Testis (tissue), 5 donors: ENCODE data around the gene CMA1. TPM values are rescaled to one million over a fixed set of nuclear protein-coding genes. Genes with fewer than 3 reads are reported as not detected.
"Not testable (repeated sequence)": the region's sequence is repeated elsewhere in the genome, so short reads cannot be mapped to it uniquely, and the experiment has no call there.

Source experiments
- DNase-seq: peaks from one replicate; pipeline ENCODE4 v3.0.0-alpha.2; 2019
- H3K27ac ChIP-seq, 2 donors: fragments of 200-600 bp; sonication (generic); one replicate each; pipeline ENCODE4 v1.5.1; 2019
- H3K27me3 ChIP-seq: fragments of 200-600 bp; sonication (generic); one replicate; pipeline ENCODE4 v1.5.1; 2019
- H3K36me3 ChIP-seq: fragments of 200-600 bp; sonication (generic); one replicate; pipeline ENCODE4 v1.5.1; 2017; ENCODE audit warnings: low read depth; ENCODE audit errors: missing control alignments
- H3K4me1 ChIP-seq: fragments of 200-600 bp; sonication (generic); one replicate; pipeline ENCODE4 v1.5.1; 2019
- H3K4me3 ChIP-seq, 2 donors: fragments of 200-600 bp; sonication (generic); one replicate each; pipeline ENCODE4 v1.5.1; 2017 to 2019
- H3K9me3 ChIP-seq: fragments of 200-600 bp; sonication (generic); one replicate; pipeline ENCODE4 v1.5.1; 2017
- POLR2A ChIP-seq: fragments of 450-650 bp; IDR thresholded peaks from one replicate; pipeline ENCODE4 v1.6.1; 2017; ENCODE audit warnings: antibody characterized with exemption, mild to moderate bottlenecking, moderate library complexity
- WGBS, 2 donors: methylation state at CpG; one replicate each; pipeline ENCODE4 v1.1.5; 2018; 5-methylcytosine and 5-hydroxymethylcytosine counted together
- intact Hi-C: fragments of 100-400 bp; cut with DNase I; formaldehyde crosslinking; loops from one replicate; pipeline ENCODE4 v1.15.1; 2023; ENCODE audit warnings: low total_unique reads
- long read RNA-seq, 2 donors: transcript quantifications; one replicate each; lab custom pipeline, GENCODE V29; 2026
- polyA plus RNA-seq: library from polyadenylated mRNA; stranded (reverse); fragments of 350-450 nt; fragmentation: Illumina TruSeq; extraction: RNeasy Lipid Tissue Mini Kit (QIAGEN cat#74804); gene quantifications from one replicate; pipeline ENCODE4 v1.2.3, GENCODE V29; 2014; ENCODE audit warnings: low read depth, low replicate concordance; ENCODE audit not compliant: insufficient read depth
- total RNA-seq, 2 donors: library from RNA; depleted of rRNA; stranded (reverse); fragments of >200 nt; gene quantifications; one replicate each; pipeline ENCODE4 v1.2.3, GENCODE V29; 2016
- TF ChIP-seq, protein P1 (sequence below), 3 experiments: fragments of 450-650 bp in 2 of 3; fragments of 200-600 bp in 1 of 3; sonication (generic) in 1 of 3; IDR thresholded peaks; one replicate each; pipeline ENCODE4 v1.5.1; 2016 to 2019; ENCODE audit warnings: antibody characterized with exemption in 3 of 3, mild to moderate bottlenecking in 2 of 3, moderate library complexity in 1 of 3

The CMA1 gene, protein sequence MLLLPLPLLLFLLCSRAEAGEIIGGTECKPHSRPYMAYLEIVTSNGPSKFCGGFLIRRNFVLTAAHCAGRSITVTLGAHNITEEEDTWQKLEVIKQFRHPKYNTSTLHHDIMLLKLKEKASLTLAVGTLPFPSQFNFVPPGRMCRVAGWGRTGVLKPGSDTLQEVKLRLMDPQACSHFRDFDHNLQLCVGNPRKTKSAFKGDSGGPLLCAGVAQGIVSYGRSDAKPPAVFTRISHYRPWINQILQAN
- total RNA-seq (not detected), polyA plus RNA-seq (4.0 TPM)
- long read RNA-seq, donor 1, result 0 reads
- long read RNA-seq, donor 2, result 0 reads

DNA sequence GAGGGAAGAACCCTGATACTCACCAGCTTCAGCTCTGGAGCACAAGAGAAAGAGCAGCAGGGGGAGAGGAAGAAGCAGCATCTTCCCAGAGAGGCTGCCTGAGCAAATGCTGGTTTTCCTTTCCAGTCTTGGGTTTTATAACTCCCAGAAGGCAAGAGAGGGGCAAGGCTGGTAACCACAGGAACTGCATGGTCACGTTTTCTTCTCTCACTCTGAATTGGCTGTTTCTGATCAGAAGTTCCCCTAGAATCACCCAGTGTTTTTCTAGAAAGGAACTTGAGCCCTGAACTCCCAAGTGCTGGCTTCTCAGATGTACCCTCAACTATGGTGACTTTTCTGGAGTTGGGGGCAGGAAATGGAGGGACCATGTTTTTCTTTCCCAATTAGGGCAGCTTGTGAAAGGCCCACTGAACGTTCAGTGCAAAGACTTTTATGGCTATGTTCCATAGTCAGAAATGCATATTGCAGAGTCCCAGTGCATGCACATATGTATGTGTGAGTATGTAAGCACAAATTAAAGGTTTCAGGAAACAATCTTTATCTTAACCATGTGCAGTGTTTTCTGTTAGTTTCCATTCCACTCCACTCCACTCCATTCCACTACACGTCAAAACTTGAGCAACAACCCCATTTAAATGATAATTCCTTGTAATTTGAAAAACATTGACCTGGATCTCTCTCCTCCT, at the start of gene CMA1:
CMA1 (minus strand) TSS at position 111 of the 686 bp plus-strand sequence; CDS start at position 81, 30 bp downstream.
- intact Hi-C loops, result no loop called here

DNA sequence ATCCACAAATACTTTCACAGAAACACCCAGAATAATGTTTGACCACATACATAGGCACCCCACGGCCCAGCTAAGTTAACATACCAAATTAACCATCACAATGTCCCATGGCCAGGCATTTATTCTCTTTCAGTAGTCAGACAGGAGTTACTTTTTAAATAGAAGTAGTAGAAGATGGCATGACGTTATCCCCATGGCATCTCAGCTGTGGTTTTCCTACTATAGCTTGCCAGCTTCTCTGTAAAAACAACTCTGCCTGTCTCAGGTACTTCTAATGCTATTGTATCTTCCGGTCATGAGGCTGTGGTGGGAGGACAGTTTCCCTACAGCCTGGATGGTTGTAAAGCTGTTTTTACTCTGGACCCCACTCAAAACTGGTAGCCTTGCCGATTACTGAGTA, 48.7 kb upstream of the CMA1 start:
- H3K27ac ChIP-seq, result no peak overlapping the region
- no peaks in the 10 kb centered on the region for H3K4me1 ChIP-seq
- TF ChIP-seq, protein P1, sequence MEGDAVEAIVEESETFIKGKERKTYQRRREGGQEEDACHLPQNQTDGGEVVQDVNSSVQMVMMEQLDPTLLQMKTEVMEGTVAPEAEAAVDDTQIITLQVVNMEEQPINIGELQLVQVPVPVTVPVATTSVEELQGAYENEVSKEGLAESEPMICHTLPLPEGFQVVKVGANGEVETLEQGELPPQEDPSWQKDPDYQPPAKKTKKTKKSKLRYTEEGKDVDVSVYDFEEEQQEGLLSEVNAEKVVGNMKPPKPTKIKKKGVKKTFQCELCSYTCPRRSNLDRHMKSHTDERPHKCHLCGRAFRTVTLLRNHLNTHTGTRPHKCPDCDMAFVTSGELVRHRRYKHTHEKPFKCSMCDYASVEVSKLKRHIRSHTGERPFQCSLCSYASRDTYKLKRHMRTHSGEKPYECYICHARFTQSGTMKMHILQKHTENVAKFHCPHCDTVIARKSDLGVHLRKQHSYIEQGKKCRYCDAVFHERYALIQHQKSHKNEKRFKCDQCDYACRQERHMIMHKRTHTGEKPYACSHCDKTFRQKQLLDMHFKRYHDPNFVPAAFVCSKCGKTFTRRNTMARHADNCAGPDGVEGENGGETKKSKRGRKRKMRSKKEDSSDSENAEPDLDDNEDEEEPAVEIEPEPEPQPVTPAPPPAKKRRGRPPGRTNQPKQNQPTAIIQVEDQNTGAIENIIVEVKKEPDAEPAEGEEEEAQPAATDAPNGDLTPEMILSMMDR (IDR thresholded peaks at IDR 0.05), result no peak
- no peak for TF ChIP-seq POLR2A
- 73 to 78% methylated on average over 4 of the region's 4 CpGs for WGBS, 2 donors
- no peaks in the 10 kb centered on the region for H3K36me3 ChIP-seq
- H3K27me3 ChIP-seq, result no peaks in the 10 kb centered on the region
- intact Hi-C loops, result no loop called here
- H3K4me3 ChIP-seq, result no peak overlapping the region
- no peaks in the 10 kb centered on the region for H3K9me3 ChIP-seq
- no peak for DNase-seq

More for the DNA sequence above, at the start of gene CMA1:
- DNase-seq, result no peak
- 30 to 48% methylated on average over 3 of the region's 3 CpGs for WGBS, 2 donors
- TF ChIP-seq POLR2A, result no peak
- TF ChIP-seq, protein P1 (IDR thresholded peaks at IDR 0.05), result no peak
- Histone ChIP-seq H3K4me1 (no peaks in the 10 kb centered on the region), H3K27me3 (no peaks in the 10 kb centered on the region), H3K4me3 (no peak within 1 kb of the TSS), H3K27ac (no peak within 1 kb of the TSS), H3K9me3 (no peaks in the 10 kb centered on the region), H3K36me3 (no peaks in the 10 kb centered on the region)

DNA sequence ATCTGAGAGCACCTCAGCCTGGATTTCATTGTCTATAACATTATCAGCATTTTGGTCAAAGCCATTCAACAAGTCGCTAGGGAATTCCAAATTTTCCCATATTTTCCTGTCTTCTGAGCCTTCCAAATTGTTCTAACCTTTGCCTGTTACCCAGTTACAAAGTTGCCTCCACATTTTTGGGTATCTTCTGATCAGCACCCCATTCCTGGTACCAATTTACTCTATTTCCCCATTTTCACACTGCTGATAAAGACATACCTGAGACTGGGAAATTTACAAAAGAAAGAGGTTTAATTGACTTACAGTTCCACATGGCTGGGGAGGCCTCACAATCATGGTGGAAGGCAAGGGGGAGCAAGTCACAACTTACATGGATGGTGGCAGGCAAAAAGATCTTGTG, 41.0 kb upstream of the CMA1 start:
- WGBS, 2 donors, result 43 to 61% methylated on average over 1 of the region's 1 CpG
- H3K4me3 ChIP-seq, DNase-seq, H3K36me3 ChIP-seq, intact Hi-C loops, H3K27ac ChIP-seq, H3K4me1 ChIP-seq, H3K9me3 ChIP-seq, H3K27me3 ChIP-seq: not testable (repeated sequence)

DNA sequence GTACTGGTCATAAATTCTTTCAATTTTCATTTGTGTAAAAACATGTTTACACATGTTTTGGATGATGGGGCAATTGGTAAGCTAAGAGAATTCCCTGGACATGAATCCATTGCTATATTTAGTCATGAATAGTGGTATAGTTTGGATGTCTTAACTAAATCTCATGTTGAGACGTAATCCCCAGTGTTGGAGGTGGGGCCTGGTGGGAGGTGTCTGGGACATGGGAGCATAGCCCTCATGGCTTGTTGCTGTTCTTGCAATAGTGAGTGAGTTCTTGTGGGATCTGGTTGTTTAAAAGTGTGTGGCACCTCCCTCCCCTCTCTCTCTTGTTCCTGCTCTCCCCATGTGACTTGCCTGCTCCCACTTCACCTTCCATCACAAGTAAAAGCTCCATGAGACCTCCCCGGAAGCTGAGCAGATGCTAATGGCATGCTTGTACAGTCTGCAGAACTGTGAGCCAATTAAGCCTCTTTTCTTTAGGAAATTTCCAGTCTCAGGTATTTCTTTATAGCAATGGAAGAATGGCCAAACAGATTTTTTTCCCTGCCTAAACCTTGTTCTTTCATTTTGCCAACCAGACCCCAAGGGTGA, 34.4 kb upstream of the CMA1 start:
- no peaks in the 10 kb centered on the region for H3K36me3 ChIP-seq
- intact Hi-C loops, result no loop called here
- DNase-seq, result no peak
- 59 to 86% methylated on average over 2 of the region's 2 CpGs for WGBS, 2 donors
- H3K4me1 ChIP-seq, result no peaks in the 10 kb centered on the region
- H3K27me3 ChIP-seq, result no peaks in the 10 kb centered on the region
- no peak for TF ChIP-seq POLR2A
- TF ChIP-seq, protein P1 (IDR thresholded peaks at IDR 0.05), result no peak
- H3K9me3 ChIP-seq, result no peaks in the 10 kb centered on the region
- no peak overlapping the region for H3K27ac ChIP-seq
- no peak overlapping the region for H3K4me3 ChIP-seq

DNA sequence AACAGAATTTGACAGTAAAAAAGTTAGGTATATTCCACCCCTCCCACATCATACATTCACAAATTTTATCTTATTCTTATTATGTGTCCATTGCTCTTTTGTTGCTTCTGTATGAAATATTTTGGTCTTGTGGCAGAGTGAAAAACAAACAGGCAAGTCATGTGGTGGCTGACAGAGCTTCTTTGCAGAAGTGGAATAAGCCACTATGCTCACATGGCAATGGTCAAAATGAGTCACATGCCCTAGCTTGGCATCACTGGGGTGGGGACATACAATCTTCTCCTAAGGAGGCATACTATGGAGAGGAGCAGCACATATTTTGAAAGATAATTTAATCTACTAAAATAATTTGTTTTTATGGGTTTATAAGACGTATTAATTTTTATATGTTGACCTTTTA, 27.7 kb upstream of the CMA1 start:
- Histone ChIP-seq H3K36me3 (no peaks in the 10 kb centered on the region), H3K4me1 (no peaks in the 10 kb centered on the region), H3K27ac (no peak overlapping the region), H3K9me3 (no peaks in the 10 kb centered on the region), H3K27me3 (no peaks in the 10 kb centered on the region), H3K4me3 (no peak overlapping the region)
- TF ChIP-seq POLR2A, result no peak
- TF ChIP-seq, protein P1 (IDR thresholded peaks at IDR 0.05), result no peak
- intact Hi-C loops, result no loop called here
- 47 to 57% methylated on average over 1 of the region's 1 CpG for WGBS, 2 donors
- DNase-seq, result no peak
